PFSK-1 (cell line): ENCODE measurements around the gene CCDC127.

Source experiments
- FOXP2 ChIP-seq: optimal IDR thresholded peaks from 2 replicates; pipeline ENCODE3; 2011; ENCODE audit warnings: borderline replicate concordance, control low read depth, inconsistent platforms; ENCODE audit not compliant: insufficient read depth; ENCODE audit errors: extremely low read length, extremely low read depth
- POLR2AphosphoS5 ChIP-seq: IDR thresholded peaks from 2 replicates; pipeline ENCODE4 v1.6.1; 2012; ENCODE audit warnings: low read depth, mild to moderate bottlenecking, control low read depth, low read length, moderate library complexity
- SIN3A ChIP-seq: IDR thresholded peaks from 2 replicates; pipeline ENCODE4 v1.6.1; 2012; ENCODE audit warnings: mild to moderate bottlenecking, low read length, moderate library complexity, borderline replicate concordance; ENCODE audit not compliant: insufficient read depth
- TAF1 ChIP-seq: IDR thresholded peaks from 2 replicates; pipeline ENCODE4 v1.6.1; 2012; ENCODE audit warnings: low read length, control low read depth, borderline replicate concordance; ENCODE audit not compliant: insufficient read depth
- TF ChIP-seq, protein P1 (sequence below), 2 experiments: IDR thresholded peaks; 2 replicates each; pipeline versions ENCODE4 v1.6.1 to v1.8.0; 2011 to 2012; ENCODE audit warnings: low read depth in 2 of 2, low read length in 2 of 2, control low read depth in 1 of 2, inconsistent platforms in 1 of 2, mild to moderate bottlenecking in 1 of 2, moderate library complexity in 1 of 2; ENCODE audit not compliant: insufficient read depth in 1 of 2

CCDC127 gene

DNA sequence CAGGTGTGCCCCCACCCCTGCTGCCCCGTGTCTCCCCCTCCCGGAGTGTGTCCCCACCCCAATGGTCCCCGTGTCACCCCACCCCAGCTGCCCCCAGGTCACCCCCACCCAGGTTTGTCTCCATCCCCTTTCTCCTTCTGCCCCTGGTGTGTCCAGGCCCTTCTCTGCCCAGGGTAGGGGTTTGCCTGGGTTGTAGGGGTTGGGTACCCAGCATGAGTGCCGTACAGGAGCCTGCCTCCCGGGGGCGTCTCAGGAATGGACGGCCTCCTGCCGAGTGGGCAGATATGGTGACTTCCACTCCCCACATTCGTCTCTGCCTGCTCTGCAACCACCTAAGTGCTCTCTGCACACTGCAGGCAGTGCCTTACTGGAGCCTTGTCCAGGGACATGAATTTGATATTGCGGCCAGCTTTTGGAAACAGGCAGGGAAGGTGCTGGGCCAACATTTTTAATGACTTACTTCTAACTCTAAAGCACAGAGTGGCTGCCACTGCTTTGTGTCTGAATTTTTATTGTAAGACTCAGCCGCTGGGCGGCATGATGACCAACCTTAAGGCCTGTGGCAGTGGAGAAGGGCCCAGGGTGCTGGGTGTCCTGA is 20.0 kb downstream of the CCDC127 start:
- TF ChIP-seq TAF1 (no peak), POLR2AphosphoS5 (no peak), FOXP2 (no peak)
- TF ChIP-seq, protein P1, sequence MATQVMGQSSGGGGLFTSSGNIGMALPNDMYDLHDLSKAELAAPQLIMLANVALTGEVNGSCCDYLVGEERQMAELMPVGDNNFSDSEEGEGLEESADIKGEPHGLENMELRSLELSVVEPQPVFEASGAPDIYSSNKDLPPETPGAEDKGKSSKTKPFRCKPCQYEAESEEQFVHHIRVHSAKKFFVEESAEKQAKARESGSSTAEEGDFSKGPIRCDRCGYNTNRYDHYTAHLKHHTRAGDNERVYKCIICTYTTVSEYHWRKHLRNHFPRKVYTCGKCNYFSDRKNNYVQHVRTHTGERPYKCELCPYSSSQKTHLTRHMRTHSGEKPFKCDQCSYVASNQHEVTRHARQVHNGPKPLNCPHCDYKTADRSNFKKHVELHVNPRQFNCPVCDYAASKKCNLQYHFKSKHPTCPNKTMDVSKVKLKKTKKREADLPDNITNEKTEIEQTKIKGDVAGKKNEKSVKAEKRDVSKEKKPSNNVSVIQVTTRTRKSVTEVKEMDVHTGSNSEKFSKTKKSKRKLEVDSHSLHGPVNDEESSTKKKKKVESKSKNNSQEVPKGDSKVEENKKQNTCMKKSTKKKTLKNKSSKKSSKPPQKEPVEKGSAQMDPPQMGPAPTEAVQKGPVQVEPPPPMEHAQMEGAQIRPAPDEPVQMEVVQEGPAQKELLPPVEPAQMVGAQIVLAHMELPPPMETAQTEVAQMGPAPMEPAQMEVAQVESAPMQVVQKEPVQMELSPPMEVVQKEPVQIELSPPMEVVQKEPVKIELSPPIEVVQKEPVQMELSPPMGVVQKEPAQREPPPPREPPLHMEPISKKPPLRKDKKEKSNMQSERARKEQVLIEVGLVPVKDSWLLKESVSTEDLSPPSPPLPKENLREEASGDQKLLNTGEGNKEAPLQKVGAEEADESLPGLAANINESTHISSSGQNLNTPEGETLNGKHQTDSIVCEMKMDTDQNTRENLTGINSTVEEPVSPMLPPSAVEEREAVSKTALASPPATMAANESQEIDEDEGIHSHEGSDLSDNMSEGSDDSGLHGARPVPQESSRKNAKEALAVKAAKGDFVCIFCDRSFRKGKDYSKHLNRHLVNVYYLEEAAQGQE (IDR thresholded peaks at IDR 0.05; ENCODE audit: insufficient read depth in 1 of 2, low read depth in 2 of 2, low read length in 2 of 2) = no peak

DNA sequence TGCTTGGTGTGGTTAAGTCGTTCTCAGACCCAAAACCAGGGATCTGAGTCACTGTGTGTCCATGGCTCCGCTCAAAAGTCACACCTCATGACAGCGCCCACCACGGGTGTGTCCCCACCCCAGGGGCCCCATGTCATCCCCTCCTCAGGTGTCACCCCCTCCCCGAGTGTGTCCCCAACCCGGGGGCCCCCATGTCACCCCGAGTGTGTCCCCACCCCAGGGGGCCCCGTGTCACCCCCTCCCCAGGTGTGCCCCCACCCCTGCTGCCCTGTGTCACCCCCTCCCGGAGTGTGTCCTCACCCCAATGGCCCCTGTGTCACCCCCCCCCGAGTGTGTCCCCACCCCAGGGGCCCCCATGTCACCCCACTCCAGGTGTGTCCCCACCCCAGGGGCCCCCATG is 21.6 kb downstream of the CCDC127 start:
- TF ChIP-seq POLR2AphosphoS5 (no peak), SIN3A (no peak), TAF1 (no peak), FOXP2 (no peak)
- TF ChIP-seq, protein P1 (IDR thresholded peaks at IDR 0.05; ENCODE audit: insufficient read depth in 1 of 2, low read depth in 2 of 2, low read length in 2 of 2) = no peak

- TF ChIP-seq FOXP2 = no peak
- TF ChIP-seq POLR2AphosphoS5 = no peak
- TF ChIP-seq, protein P1 (IDR thresholded peaks at IDR 0.05; ENCODE audit: insufficient read depth in 1 of 2, low read depth in 2 of 2, low read length in 2 of 2) = no peak
- TF ChIP-seq TAF1 = no peak
- no peak for TF ChIP-seq SIN3A
Observed at GRCh38 chr5:195401-196160, 22.4 kb downstream of the CCDC127 start.

- TF ChIP-seq TAF1 = no peak
- TF ChIP-seq FOXP2 = no peak
- TF ChIP-seq POLR2AphosphoS5 = no peak
- no peak for TF ChIP-seq SIN3A
- TF ChIP-seq, protein P1 (IDR thresholded peaks at IDR 0.05; ENCODE audit: insufficient read depth in 1 of 2, low read depth in 2 of 2, low read length in 2 of 2) = no peak
Observed at GRCh38 chr5:194603-195209, 23.2 kb downstream of the CCDC127 start.
